SH-SY5Y (cell line): ENCODE measurements around the gene INPP5A.

Experiments used
- GATA2 ChIP-seq: IDR thresholded peaks from 2 replicates; pipeline ENCODE4 v1.6.1; 2011; ENCODE audit warnings: mild to moderate bottlenecking, low read depth, low read length
- GATA3 ChIP-seq: IDR thresholded peaks from 2 replicates; pipeline ENCODE4 v1.6.1; 2011; ENCODE audit warnings: low read depth, mild to moderate bottlenecking, low read length, moderate library complexity

- TF ChIP-seq GATA2 (no peak), GATA3 (no peak)
Measured at GRCh38 chr10:132504501-132505272, 32.9 kb upstream of the INPP5A start.
